Inflammatory macrophage (primary cell): ENCODE data around the gene CNTFR.
A peak's percentile ranks its signal among the peaks of the same experiment; 100 is the strongest.
"Not testable (repeated sequence)": the region's sequence is repeated elsewhere in the genome, so short reads cannot be mapped to it uniquely, and the experiment has no call there.

Source experiments
- DNase-seq, 2 donors: peaks; one replicate each; pipeline ENCODE4 v3.0.0-alpha.2; 2020 to 2022
- total RNA-seq, 18 experiments: gene quantifications; one replicate each; lab custom pipeline; 2026; ENCODE audit warnings: mixed read lengths in 6 of 18, inconsistent platforms in 2 of 18; lab: John Stamatoyannopoulos, UW

Gene CNTFR
- 0 to 0.32 (median 0) reads per million in 18 experiments for total RNA-seq

DNA sequence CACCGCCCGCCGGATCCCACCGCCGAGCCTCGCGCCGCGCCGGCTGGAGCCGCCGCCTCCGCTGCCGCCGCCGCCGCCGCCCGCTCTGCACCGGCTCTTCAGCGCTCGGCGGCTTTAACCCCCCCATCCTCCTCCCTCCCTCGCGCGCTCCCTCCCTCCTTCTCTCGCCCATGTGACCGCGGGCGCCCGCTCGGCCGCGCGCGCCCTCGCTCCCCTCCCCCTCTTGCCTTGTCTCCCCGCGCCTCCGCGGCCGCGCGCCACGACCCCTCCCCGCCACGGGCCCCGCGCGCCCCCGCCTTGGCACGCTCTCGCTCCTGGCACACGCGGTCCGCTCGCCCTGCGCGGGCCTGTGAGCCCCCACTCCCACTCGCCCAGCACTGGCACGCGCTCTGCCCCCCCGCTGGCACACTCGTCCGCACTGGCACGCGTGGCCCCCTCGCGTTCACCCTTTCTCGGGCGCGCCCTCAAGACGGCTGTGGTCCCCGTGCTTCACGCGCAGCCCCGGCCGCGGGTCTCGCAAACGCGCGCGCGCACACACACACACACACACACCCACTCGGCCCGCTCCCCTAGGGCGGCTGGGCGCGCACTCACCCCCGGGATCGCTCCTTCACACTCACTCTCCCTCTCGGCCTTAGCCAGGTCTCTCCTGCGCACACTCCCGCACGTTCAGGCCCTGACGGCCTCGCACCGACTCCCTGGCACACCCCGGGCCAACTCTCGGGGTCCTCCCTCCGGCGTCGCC is at the start of gene CNTFR:
CNTFR (minus strand) TSS at position 89 of the 745 bp plus-strand sequence. CDS start 20,743 bp downstream, outside the sequence.
- no peak for DNase-seq

DNA sequence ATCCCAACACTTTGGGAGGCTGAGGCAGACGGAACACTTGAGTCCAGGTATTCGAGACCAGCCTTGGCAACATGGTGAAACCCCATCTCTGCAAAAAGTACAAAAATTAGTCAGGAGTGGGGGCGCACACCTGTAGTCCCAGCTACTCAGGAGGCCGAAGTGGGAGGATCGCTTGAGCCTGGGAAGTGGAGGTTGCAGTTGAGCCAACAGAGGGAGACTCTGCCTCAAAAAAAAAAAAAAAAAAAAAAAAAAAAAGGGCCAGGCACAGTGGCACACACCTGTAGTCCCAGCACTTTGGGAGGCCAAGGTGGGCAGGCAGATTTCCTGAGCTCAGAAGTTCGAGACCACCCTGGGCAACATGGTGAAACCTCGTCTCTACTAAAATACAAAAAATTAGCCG is 49.8 kb upstream of the CNTFR start:
- DNase-seq = not testable (repeated sequence)

DNA sequence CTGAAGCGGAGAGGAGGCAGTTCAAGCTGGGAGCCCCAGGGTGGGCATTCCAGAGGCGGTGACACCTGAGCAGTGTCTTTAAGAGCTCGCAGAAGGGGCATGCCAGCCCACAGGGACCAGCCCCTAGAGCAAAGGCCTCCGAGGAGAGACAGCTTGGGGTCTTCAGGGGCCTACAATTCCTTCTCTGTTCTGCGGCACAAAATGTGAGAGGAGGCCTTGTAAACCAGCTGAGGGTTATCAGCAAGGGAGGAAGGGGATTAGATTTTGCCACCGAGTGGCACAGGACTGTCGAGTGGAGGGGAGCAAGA is 48.6 kb upstream of the CNTFR start:
- DNase-seq = no peak

- peak; percentile 92 to 94 for DNase-seq
These were observed 48.0 kb upstream of the CNTFR start, which contains the start of gene SIGMAR1 for GRCh38 chr9:34637356-34638137. Gene SIGMAR1 (minus strand): TSS chr9:34637787. CDS start chr9:34637697, 90 bp downstream.

GRCh38 chr9:34636791-34637355 is 47.3 kb upstream of the CNTFR start:
- DNase-seq = peak in 1 of 2 donors; percentile 42

GRCh38 chr9:34635556-34635955 is 46.0 kb upstream of the CNTFR start:
- DNase-seq = no peak

- DNase-seq = no peak
These were observed 45.2 kb upstream of the CNTFR start for GRCh38 chr9:34634551-34635248.

GRCh38 chr9:34633851-34634550 is 44.5 kb upstream of the CNTFR start:
- peak; percentile 59 to 72 for DNase-seq

- no peak for DNase-seq
These were observed 43.6 kb upstream of the CNTFR start for GRCh38 chr9:34633166-34633565.

DNA sequence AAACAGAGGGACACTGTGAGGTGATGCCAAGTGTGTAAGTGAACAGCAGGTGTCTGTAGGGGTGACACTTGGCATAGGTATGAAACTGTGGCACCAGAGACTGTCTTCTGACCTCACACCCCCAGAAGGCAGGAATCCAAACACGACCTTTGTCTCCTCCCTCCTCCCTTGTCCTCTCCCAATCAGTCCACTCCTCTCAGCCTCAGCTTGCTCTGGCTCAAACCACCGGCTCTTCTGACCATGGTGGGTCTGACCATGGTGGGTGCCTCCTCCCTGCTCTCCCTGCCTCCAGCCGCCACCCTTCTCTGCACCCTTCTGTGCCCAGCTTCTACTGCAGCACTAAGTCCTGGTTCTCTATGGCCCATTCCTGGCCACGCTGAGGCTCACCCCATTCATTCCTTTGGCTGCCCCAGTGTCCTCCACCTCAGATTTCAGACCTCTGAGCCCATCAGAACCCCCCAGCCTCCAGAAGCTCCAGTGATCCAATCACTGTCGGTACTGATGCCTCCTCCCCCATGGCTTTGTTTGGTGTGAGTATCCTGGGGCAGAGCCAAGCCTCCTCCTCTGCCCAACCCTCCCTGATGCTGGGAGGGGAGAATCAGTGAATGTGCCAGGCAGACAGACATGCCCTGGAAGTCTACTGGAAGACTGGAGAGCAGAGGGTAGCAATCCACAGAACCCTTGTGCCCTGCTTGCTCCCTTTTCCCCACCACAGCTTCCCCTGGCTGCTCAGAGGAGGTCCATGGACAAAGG is 41.1 kb upstream of the CNTFR start:
- no peak for DNase-seq

- DNase-seq = no peak
These were observed 39.9 kb upstream of the CNTFR start for GRCh38 chr9:34629491-34629808.

GRCh38 chr9:34628656-34629490 is 39.3 kb upstream of the CNTFR start, which contains the start of gene ARID3C:
Gene ARID3C (minus strand): TSS chr9:34629066. CDS start chr9:34628014, 1,052 bp downstream.
- DNase-seq = no peak

DNA sequence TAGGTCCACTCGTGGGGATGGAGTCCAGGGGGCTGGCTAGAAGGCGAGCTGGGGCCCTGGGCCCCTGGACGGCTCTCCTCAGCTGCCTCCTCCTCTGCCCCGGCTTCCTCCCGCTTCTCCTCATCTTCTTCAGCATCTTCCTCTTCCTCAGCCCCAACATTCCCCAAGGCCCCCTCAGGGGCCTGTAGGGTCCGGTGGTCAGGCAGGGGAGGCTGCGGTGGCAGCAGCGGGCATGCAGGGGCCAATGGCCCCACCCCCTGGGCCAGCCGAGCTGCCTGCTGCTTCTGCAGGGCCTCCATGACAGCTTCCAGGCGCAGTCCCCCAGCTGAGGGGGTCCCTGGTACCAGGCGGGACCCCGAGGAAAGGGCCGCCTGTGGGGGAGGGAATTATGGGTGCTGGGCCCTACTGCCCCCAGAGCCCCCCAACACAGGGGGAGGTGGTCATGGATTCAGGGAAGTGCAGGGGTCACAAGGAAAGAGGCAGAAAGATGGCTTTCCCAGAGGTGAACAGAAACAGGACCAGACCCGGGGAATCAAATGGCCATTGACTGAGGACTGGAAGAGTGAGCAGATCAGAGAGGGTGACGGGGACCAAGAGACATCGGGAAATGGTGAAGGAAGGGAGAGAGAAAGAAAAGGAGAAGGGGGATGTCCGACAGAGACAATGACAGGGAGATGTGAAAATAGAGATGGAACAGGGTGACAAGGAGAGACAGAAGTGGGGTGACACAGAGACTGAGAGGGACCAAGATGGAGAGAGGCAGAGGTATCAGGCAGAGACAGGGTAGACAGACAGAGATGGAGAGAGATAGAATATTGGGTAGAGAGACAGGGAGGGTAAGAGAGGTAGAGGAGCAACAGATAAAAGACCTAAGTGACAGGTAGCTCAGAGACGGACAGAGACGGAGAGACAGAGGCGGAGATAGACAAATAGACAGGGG is 38.5 kb upstream of the CNTFR start:
- no peak for DNase-seq

- DNase-seq = no peak
These were observed 35.6 kb upstream of the CNTFR start for GRCh38 chr9:34625186-34625486.

GRCh38 chr9:34624475-34625185 is 35.1 kb upstream of the CNTFR start:
- no peak for DNase-seq

- DNase-seq = no peak
These were observed 34.1 kb upstream of the CNTFR start for GRCh38 chr9:34623374-34624235.

DNA sequence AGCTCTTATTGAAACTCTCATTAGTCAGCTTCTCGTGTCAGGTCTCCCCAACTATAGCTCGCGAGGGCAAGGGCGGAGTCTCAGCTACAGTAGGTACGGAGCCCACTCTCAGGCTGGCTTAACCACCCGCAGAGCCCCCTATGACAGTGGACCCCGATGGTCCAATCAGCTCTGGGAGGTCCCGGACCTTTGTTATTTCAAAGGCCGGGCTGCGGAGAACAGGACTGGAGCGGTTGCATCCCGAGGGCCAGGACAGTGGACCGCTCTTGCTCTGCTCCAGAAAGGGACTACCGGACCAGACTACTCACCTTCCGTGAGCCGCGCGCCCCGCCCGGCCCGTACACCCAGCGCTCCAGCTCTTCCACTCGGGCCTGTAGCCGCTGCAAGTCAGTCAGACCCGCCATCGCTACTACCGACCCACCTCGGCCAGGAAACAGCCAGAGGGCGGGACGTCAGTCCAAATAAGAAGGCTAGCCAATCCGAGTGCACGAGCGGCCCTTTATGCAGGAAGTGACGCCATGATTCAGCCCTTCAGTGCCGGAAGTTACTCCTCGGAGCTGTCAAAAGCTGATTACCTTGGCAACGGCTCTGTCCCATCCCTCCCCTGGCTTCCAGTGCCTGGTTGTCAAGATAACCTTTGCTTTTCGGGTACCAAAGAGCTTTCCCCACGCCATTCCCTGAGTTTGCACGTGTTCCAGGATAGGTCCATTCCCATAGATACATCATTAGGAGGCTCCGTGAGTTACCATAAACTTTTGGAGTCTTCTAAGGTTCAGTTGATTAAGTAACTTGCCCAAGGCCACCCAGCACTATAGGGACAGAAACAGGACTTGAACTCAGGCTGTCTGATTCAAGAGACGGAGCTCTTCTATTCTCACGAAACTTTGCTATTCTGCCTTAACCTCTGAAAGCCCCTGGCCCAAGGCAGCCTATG is 30.8 kb upstream of the CNTFR start, which contains the start of gene DCTN3:
DCTN3 (minus strand) TSS at position 435 of the 934 bp plus-strand sequence; CDS start at position 404, 31 bp downstream.
- peak; percentile 96 for DNase-seq
